Measurements from ENCODE around the gene HBG2.

The HBG2 gene

GRCh38 chr11:5226732-5227310 is 27.8 kb downstream of the HBG2 start, which contains the start of gene HBB:
Gene HBB, minus strand, starts transcription at chr11:5227071. Its CDS starts 50 bp downstream, at chr11:5227021.
- peak; percentile 98 for DNase-seq

GRCh38 chr11:5225480-5225871 is 29.1 kb downstream of the HBG2 start:
- no peak for DNase-seq

GRCh38 chr11:5224538-5225479 is 29.8 kb downstream of the HBG2 start:
- no peak for DNase-seq

GRCh38 chr11:5223686-5224085 is 30.9 kb downstream of the HBG2 start:
- no peak for DNase-seq

- no peak for DNase-seq
These were observed 31.4 kb downstream of the HBG2 start for GRCh38 chr11:5223146-5223545.

GRCh38 chr11:5210376-5210885 is 44.1 kb downstream of the HBG2 start:
- DNase-seq, result no peak

- DNase-seq, result peak; percentile 77
These were observed 49.8 kb downstream of the HBG2 start for GRCh38 chr11:5204787-5205186.

GRCh38 chr11:5203366-5203765 is 51.2 kb downstream of the HBG2 start:
- peak; percentile 55 for DNase-seq
